Measurements from ENCODE around the gene ETS2. TPM values are rescaled to one million over a fixed set of nuclear protein-coding genes. Genes with fewer than 3 reads are reported as not detected.

Gene ETS2
- total RNA-seq, 4 donors from 2014 or later: 72.6 to 147 (median 98.5) TPM

DNA sequence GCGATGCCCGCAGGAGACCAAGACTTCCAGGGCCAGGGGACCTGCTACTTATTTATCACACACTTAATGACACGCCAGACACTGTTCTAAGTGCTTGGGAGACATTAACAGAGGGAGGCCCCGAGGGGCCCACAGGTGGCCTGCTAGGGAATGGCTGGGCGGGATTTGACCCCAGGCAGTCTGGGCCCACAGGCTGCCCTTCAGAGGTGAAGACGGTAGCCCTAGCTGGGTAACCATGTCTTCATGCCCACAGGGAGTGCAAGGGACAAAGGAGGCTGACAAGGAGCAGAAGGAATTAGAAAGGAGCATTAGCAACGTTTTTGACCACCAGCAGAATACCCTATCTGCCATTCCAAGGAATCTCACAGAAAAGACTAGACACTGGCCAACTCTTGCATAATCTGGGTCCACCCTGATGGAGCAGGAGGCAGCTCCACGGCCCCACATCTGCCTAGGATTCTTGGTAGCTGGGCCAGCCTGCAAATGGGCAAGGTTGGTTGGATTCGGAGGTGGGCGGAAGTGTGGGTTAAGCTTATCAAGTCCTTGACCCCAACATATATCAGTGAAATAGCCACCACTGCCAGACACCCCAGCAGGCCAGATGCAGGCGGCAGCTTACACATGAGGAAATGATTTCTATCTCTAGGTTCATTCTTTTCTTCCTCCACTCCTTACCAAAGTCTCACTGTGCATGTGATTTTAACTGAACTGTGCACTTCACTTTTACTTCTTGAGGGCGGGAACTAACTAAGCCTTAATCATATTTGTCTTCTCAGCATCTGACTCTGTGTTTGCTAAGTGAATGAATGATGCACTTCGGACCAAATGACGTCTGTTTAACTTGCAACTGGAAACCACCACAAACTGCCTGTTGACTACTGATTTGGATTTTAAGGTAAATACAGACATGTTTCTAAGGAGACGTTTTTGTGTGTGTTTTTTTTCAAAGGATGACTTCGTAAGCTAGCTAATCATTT is 3.4 kb upstream of the ETS2 start:
- no peak for TF ChIP-seq POLR2A (IDR thresholded peaks at IDR 0.05)
- TF ChIP-seq CTCF (IDR thresholded peaks at IDR 0.05): no peak
- H3K4me1 ChIP-seq: no peaks in the 10 kb centered on the region
- no peak overlapping the region for H3K4me3 ChIP-seq
- no peaks in the 10 kb centered on the region for H3K27me3 ChIP-seq
- intact Hi-C loops (cut with DNase I; ENCODE audit: low total_unique reads): loop anchor here (10.0 kb wide), 1 partner anchor 48 kb away; no protein-coding TSS in a partner anchor
- DNase-seq: no peak
- no peaks in the 10 kb centered on the region for H3K9me3 ChIP-seq
- H3K27ac ChIP-seq: no peak overlapping the region
- H3K36me3 ChIP-seq: no peaks in the 10 kb centered on the region

DNA sequence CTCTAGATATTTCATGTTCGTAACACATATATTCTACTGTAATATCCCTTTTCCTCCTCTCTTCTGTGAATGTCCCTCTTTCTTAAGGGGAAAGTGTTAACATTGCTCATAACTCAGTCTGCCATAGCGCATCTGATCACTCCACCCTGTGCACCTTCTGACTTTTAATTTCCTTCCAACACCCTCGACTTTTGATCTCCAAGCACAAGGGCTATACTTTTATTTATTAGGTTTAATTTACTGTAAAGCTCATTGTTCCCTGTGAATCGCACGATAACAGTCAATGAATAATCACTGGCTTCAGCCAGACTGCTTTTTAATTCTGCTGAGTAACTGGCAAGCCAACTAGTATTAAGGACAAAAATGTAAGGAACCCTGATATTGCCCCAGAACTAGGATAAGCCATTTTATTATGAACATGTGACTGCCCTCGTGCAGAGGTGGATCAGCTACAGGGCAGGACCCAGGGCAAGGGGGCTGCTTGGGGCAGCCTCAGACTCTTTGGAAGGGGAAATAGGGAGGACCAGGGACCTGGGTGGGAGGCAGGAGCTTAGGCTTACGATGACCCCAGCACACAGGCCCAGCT is 2.6 kb upstream of the ETS2 start:
- no peak overlapping the region for H3K27ac ChIP-seq
- no peaks in the 10 kb centered on the region for H3K9me3 ChIP-seq
- TF ChIP-seq POLR2A (IDR thresholded peaks at IDR 0.05) (no peak), CTCF (IDR thresholded peaks at IDR 0.05) (no peak)

DNA sequence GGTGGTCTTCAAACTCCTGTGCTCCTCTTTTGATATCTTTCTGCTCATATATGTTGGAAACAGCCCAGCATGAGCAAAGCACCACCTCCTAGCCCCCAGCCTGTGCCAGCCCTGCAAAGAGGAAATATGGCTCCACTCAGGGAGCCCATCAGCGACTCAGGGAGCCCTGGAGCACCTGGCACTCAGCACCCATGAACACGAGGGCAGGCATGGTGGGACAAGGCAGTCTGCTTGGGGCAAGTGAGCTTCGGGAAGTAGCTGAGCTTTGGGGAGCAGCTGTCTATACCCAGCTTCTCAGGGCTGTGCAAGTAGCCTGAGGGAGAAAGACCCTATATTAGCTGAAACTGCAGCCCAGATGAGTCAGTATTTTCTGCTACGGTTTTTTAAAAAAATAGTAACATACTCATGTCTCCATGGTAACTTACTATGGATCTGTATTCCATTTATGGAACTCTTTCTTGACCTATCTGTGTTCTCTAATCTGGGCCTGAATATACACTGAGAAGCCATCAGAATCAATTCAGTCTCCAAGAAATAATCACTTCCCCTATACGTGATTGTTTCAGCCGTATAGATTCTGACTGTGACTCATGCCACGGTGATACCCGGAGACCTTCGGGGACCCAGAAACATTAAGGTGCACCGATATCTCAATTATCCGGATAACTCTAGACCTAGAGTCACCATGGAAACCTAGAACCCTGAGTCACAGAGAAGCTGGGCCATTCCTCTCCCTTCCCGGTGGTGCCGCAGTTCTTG is 1.5 kb upstream of the ETS2 start:
- Histone ChIP-seq H3K36me3 (no peaks in the 10 kb centered on the region), H3K27ac (peak overlapping the region; percentile 94 to 98), H3K4me3 (no peak overlapping the region), H3K4me1 (no peaks in the 10 kb centered on the region), H3K27me3 (no peaks in the 10 kb centered on the region), H3K9me3 (no peaks in the 10 kb centered on the region)
- DNase-seq: no peak
- TF ChIP-seq CTCF (IDR thresholded peaks at IDR 0.05) (no peak), POLR2A (IDR thresholded peaks at IDR 0.05) (no peak)
- intact Hi-C loops (cut with DNase I; ENCODE audit: low total_unique reads): loop anchor here (10.0 kb wide), 1 partner anchor 49 kb away; no protein-coding TSS in a partner anchor

More for the DNA sequence above, 2.6 kb upstream of the ETS2 start:
- no peak overlapping the region for H3K4me3 ChIP-seq
- DNase-seq: no peak
- no peaks in the 10 kb centered on the region for H3K4me1 ChIP-seq
- H3K36me3 ChIP-seq: no peaks in the 10 kb centered on the region
- no peaks in the 10 kb centered on the region for H3K27me3 ChIP-seq
- intact Hi-C loops (cut with DNase I; ENCODE audit: low total_unique reads): loop anchor here (10.0 kb wide), 1 partner anchor 48 kb away; no protein-coding TSS in a partner anchor

DNA sequence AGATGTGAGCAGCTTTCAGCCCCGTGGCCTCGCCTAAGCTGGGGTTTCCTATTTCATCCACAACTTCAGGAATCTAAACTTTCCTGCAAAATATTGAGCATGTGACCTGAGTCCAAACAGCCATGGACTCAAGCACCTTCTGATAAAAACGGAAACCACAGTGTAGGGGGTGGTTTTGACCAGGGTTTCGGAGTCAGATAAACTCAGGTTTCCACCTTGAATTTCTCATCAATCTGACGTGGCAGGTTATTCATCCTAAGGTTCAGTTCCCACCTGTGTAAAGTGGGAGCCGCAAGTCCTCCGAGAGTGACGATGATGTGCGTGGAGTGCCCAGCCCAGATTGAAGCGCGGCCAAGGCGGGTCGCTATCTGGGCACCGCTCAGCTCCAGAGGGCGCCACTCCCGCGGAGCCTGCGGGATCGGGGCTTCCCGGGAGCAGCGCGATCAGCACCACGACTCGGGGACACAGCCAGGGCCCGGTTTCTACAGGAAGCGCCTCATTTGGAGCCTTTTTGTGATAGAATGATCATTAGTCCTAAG is 871 bp upstream of the ETS2 start:
- no peaks in the 10 kb centered on the region for H3K27me3 ChIP-seq
- DNase-seq: peak; percentile 72 to 76
- no peaks in the 10 kb centered on the region for H3K9me3 ChIP-seq
- intact Hi-C loops (cut with DNase I; ENCODE audit: low total_unique reads): loop anchor here (5.0 to 10.0 kb wide), 2 partner anchors 50 to 322 kb away; no protein-coding TSS in a partner anchor
- peak overlapping the region; percentile 68 to 100 for H3K4me3 ChIP-seq
- H3K27ac ChIP-seq: peak overlapping the region; percentile 94 to 98
- H3K4me1 ChIP-seq: no peaks in the 10 kb centered on the region
- TF ChIP-seq POLR2A (IDR thresholded peaks at IDR 0.05) (no peak), CTCF (IDR thresholded peaks at IDR 0.05) (peak; percentile 53 to 68 (median 60))
- H3K36me3 ChIP-seq: no peaks in the 10 kb centered on the region
